HepG2 (cell line): ENCODE results near the gene GRHPR. TPM values are rescaled to one million over a fixed set of nuclear protein-coding genes. Genes with fewer than 3 reads are reported as not detected.

ENCODE experiments used
- HDAC1 ChIP-seq: sonication (generic); formaldehyde crosslinking; IDR thresholded peaks from 2 replicates; pipeline ENCODE4 v1.5.1; 2020; ENCODE audit warnings: mild to moderate bottlenecking, missing genetic modification reagents
- HNF4A ChIP-seq: sonication (generic); formaldehyde crosslinking; IDR thresholded peaks from 2 replicates; pipeline ENCODE4 v1.4.0; 2020; ENCODE audit warnings: missing genetic modification reagents
- MLLT10 ChIP-seq: sonication (generic); formaldehyde crosslinking; IDR thresholded peaks from 2 replicates; pipeline ENCODE4 v1.4.0; 2020; ENCODE audit warnings: missing genetic modification reagents
- MTA1 ChIP-seq: sonication (generic); formaldehyde crosslinking; IDR thresholded peaks from 2 replicates; pipeline ENCODE4 v1.4.0; 2020; ENCODE audit warnings: missing genetic modification reagents, mild to moderate bottlenecking, borderline replicate concordance
- RXRB ChIP-seq: IDR thresholded peaks from 2 replicates; pipeline ENCODE4 v1.6.1; 2016; ENCODE audit warnings: borderline replicate concordance, missing genetic modification reagents, missing compliant biosample characterization
- ZNF343 ChIP-seq: sonication (generic); formaldehyde crosslinking; IDR thresholded peaks from 2 replicates; pipeline ENCODE4 v1.4.0; 2020; ENCODE audit warnings: mild to moderate bottlenecking, missing genetic modification reagents
- ZNF512 ChIP-seq: sonication (generic); formaldehyde crosslinking; IDR thresholded peaks from 2 replicates; pipeline ENCODE4 v1.4.0; 2020; ENCODE audit warnings: mild to moderate bottlenecking, missing genetic modification reagents
- polyA plus RNA-seq, 8 experiments: library from polyadenylated mRNA; depleted of rRNA in 3 of 8; stranded (reverse) in 7 of 8; unstranded in 1 of 8; fragments of >200 nt; fragmentation: Illumina TruSeq in 4 of 8; extraction: Trizol in 4 of 8; gene quantifications; 2 replicates each; pipeline versions ENCODE4 v1.2.1 to v1.2.3, GENCODE V29; 2011 to 2016; ENCODE audit warnings: low read depth in 4 of 8, missing spikeins in 1 of 8, mixed read lengths in 1 of 8; ENCODE audit not compliant: insufficient read depth in 1 of 8
- total RNA-seq, 5 experiments: library from RNA; depleted of rRNA; stranded (reverse); fragments of >200 nt; fragmentation: Illumina TruSeq; extraction: Trizol; gene quantifications; 2 replicates each; pipeline ENCODE4 v1.2.3, GENCODE V29; 2016; ENCODE audit warnings: low read depth in 1 of 5
- TF ChIP-seq, protein P1 (sequence below), 2 experiments: sonication (generic) in 1 of 2; formaldehyde crosslinking in 1 of 2; IDR thresholded peaks; 2 replicates each; pipeline versions ENCODE4 v1.4.0 to v1.6.1; 2018 to 2020; ENCODE audit warnings: missing genetic modification reagents in 2 of 2, borderline replicate concordance in 1 of 2, low read depth in 1 of 2, mild to moderate bottlenecking in 1 of 2, missing biosample characterization in 1 of 2

The GRHPR gene
- total and polyA plus RNA-seq, 2 of the 13 experiments (the other 11 are each of a cell fraction or from before 2014, with no cell fraction given): 113 to 115 TPM

DNA sequence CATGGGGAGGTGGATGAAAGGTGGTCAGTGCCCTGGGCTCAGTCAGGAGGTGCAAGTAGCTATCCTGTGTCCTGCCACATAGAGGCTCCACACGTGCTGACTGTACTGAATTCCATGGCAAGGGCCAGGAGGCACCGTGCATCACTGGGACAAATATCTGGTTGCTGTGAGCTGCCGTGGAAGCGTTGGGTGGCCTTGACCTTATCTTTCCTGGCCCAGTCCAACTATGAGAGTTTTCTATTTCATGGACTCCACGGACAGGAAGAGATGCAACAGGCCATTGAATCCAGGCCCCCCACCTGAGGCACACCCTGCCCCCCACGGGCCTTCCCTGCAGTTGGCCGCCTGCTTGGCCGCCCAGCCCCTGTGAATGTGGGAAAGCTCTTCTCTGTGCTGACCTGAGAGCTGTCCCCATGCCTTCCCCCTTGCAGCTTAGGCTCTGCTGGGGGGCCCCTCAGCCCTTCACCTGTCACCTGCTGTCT lies 1.7 kb downstream of the GRHPR start (continued):
- no peak for TF ChIP-seq ZNF512
- TF ChIP-seq RXRB (CRISPR knock-in tag): peak; percentile 81
- TF ChIP-seq MTA1 (CRISPR knock-in tag): peak; percentile 26; the same call in 1 of the 2 replicates
- TF ChIP-seq MLLT10 (CRISPR knock-in tag): no peak
- peak; percentile 55; the same call in 1 of the 2 replicates for TF ChIP-seq HNF4A (CRISPR knock-in tag)
- TF ChIP-seq, protein P1, sequence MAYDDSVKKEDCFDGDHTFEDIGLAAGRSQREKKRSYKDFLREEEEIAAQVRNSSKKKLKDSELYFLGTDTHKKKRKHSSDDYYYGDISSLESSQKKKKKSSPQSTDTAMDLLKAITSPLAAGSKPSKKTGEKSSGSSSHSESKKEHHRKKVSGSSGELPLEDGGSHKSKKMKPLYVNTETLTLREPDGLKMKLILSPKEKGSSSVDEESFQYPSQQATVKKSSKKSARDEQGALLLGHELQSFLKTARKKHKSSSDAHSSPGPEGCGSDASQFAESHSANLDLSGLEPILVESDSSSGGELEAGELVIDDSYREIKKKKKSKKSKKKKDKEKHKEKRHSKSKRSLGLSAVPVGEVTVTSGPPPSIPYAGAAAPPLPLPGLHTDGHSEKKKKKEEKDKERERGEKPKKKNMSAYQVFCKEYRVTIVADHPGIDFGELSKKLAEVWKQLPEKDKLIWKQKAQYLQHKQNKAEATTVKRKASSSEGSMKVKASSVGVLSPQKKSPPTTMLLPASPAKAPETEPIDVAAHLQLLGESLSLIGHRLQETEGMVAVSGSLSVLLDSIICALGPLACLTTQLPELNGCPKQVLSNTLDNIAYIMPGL (CRISPR knock-in tag; IDR thresholded peaks at IDR 0.05; ENCODE audit: borderline replicate concordance in 1 of 2, low read depth in 1 of 2): peak in 1 of 2 experiments; percentile 26; a peak in 1 of 4 replicates
- TF ChIP-seq ZNF343: 0 out of 2 replicates have a peak, but pooled peaks have one; percentile 33
- TF ChIP-seq HDAC1 (CRISPR knock-in tag): peak; percentile 40; the same call in 1 of the 2 replicates
